ENCODE results near the gene ZNF74.

ZNF74 gene

DNA sequence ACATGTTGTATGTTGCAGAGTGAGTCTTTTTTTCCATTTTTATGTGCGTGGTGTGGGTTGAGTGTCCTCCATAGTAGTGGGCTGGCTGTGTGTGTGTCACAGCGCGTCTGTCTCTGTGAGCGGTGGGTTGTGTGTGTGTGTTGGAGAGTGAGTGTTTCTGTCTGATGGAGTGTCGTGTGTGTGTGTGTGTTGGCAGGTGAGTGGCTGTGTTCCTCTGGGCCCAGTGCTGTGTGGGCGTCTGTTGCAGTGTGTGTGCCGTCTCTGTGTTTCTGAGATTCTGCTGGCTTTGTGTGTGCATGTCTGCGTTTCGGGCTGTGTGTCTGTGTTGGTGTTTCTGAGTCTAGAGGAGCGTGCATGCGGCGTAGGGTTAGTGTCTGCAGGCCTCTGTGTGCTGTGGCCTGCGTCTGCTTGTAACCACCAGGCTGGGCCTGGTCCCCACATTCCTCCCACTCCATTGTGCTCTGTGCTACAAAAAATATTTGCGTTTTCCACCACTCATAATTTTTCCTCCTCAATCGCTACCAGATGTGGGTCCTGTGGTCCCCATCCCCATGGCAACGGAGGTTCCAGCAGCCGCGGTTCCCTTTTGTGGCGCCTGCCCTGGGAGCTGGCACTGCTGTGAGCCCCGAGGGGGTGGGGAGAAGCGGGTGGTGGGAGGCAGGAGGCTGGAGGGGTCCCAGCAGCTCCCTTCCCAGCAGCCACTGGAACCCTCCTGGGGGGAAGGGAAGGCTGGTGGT is 28.5 kb downstream of the ZNF74 start:
- no peak for DNase-seq

DNA sequence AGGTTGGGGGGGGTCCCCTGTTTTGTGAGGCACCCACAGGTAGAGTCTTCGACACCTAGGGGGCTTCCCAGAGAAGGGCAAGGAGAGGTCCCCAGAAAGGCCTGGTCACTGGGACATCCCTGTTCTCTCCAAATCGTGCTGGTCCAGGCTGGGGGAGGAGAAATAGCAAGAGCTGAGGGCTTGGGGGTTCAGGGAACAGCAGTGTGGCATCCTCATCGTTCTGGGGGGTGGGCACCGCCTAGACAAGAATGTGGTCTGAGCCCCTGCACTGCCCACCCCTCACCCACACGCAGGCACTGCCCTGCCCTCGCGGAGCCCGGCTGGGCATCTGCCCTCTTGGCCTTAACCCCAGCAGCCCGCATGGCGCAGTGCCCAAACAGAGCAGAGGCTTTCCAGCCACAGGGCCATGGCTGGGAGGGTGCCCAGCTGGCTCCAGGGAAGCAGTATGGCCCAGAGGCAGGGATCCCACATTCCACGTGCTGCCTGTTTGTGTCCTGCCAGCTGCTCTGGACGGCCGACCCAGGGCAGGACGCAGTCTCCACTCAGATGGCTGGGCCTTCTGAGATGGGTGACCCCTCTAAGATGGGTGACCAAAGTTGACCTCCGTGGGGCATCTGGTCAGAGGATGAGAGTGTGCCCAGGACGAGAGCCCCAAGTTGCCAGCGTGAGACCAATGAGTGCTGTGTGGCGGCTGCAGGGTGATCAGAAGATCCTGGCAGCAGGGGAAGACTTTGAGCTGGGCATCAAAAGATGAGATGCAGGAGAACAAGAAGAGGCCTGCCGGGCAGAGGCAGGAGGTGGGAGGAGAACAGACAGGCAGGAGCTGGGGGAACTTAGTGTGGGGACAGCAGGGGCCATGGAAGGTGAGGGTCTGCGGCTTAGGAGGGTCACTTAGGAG is 29.3 kb downstream of the ZNF74 start:
- no peak for DNase-seq

DNA sequence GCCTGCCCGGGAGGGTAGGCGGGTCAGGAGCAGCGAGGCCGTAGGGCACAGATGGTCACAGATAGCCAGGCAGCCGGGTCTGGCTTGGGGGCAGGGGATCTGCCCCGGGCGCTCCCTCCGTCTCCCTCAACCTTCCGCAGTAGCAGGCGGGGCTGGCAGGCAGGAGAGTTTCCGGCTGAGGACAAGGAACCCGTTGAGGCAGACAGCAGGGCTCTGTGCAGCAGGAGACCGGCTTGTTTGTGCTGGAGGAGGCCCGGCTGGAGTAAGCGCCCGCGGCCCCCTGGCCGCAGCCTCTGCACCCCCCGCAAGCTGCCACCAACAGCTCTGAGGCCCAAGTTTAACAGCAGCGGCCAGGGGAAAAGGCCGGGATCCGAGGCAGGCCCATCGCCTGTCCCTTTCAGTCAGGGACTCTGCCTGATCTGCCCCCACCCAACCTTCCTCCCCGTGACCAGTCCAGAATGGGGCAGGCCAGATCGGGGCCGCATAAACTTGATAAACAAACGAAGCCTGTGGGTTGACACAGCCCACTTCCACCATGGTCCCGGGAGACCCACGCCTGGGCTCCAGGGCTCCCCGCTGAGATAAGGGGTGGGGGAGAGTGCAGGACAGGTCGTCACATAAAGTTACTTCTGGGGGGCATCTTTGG is 30.1 kb downstream of the ZNF74 start:
- DNase-seq, result no peak

DNA sequence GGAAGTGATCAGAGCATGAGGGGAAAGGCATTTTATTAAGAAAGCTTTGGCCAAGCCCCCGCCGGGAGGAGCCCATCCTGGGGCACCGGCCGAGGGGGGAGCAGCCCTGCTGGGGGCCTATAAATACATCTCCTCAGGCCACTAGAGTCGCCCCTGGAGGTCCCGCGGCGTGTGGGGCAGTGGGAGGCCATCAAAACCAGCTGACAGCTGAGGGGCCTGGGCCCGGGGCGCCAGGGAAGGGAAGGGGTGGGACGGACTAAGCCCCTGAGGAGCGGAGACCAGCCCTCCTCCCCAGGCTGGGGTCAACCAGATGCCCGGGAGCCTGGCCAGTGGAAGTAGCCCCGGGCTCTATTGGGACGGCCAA is 30.6 kb downstream of the ZNF74 start:
- no peak for DNase-seq

DNA sequence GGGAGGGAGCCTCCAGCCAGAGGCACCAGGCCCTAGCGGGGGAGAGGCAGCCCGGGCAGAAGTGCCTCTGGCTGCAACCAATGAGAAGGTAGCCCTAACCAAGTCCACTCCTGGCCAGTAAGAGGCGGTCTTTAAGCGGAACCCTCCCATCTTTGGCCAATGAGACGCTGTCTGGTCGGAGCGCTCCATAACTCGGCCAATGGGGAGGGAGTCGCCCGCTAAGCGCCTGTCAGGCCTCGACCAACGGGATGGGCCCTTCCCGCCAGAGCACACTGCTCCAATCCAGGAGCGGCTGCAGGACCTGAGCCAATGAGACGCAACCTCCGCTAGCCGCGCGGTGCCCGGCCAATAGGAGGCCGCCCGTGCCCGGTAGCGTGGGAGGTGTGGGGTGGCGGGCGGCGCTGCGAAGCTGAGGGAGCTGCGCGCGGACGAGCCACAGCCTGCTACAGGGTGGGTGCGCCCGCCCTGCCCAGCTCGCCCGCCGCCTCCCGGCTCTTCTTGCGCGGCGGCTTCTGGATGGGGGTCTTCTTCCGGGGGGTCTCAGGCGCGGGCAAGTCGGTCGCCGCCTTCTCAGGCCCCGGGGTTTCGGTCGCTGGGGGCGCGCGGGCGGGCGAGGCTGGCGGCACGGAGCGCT is 31.1 kb downstream of the ZNF74 start:
- no peak for DNase-seq

DNA sequence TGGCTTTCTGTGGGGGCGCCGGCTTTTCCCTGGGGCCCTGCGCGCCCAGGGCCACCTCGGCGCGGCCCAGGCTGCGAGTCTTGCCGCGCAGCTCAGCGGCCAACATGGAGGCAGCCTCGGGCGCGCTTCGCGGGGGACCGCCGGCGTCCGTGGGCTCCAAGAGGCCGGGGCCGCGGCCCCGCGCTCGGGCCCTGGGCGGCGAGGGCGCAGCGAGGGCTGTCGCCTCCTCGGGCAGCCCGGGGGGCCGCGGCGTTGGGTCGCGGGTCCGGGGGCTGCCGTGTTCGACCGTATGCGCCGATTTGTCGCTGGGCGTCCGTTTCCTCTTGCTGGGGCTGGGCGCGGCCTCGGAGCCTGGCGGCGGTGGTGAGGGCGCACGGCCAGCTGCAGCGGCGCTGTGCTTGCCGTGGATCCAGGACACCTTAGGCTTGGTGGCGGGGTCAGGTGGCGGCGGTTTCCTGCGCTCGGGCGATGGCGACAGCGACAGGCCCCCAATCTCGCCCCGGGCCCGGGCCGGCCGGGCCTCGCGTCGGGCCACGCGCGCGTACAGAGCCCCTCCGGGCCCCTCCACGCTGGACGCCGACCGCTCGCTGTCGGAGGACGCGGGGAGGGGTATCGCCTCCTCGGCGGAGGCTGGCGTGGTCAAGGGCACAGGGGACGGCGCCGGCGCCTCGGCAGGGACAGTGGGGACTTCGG is 31.8 kb downstream of the ZNF74 start:
- no peak for DNase-seq

DNA sequence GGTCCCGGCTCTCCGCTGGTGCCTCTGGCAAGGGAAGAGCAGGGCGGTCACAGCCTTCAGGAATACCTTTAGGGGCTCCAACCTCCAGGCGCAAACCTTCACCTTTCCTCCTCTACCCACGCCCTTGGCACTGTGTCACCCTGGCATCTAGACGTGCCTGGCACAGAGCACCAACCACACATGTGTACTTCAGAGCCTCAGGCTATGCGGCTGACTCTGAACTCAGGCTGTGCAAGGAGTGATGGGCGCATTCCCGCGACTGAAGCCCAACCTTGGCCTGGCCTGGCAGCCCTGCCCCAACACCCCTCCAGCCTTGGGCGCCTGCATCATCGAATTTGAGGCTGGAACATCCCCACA is 32.3 kb downstream of the ZNF74 start:
- DNase-seq, result no peak

DNA sequence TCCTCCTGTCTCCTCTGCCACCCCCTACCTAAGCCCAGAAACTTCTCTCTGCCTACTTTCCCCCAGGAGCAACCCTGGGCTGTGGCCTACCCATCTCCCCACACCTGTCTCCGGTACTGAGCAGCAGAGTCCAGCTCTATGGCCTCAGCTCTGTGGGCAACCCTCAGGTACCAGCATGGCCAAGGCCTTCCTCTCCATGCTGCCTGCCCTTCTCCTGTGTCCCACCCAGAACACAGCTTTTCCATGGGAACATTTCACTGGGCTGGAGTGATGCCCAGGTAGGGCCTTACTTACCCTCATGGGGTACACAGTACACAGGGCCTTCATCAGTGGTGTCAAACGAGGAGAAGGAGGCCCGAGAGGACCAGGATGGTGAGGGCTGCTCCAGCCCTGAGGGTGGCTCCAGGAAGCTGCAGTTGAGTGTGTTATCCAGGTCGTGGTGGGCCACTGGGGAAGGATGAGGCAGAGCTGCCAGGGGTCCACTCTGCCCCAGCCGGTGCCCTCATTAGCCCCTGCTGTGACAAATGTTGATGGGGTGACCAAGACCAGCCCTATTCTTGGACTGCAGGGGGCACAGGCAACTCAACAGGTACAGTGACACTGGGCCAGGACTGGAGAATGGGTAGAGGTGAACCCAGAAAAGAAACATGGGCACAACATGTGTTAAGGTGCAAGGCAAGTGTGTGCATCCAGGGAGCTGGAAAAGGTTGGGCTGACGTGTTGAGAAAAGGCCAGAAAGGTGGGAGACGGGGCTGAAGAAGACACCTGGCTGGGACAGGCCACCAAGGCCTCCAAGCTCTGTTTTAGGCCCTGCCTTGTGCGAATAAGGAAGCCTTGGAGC is 33.4 kb downstream of the ZNF74 start:
- no peak for DNase-seq

DNA sequence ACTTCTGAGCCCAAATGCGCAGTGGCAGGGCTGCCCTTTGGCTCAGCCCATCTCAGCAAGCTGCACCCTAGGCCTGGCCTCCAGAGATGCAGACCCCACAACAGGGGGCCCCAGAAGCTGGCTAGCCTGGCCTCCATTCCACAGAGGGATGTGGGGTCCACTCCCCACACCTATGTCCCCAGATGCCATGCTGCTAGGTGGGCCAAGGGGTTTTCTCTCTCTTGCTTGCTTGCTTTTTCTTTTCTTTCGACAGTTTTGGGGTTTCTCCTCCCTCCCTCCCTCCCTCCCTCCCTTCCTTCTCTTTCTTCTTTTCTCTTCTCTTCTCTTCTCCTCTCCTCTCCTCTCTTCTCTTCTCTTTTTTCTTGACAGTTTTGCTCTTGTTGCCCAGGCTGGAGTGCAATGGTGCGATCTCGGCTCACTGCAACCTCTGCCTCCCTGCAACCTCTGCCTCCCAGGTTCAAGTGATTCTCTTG is 34.0 kb downstream of the ZNF74 start:
- no peak for DNase-seq

DNA sequence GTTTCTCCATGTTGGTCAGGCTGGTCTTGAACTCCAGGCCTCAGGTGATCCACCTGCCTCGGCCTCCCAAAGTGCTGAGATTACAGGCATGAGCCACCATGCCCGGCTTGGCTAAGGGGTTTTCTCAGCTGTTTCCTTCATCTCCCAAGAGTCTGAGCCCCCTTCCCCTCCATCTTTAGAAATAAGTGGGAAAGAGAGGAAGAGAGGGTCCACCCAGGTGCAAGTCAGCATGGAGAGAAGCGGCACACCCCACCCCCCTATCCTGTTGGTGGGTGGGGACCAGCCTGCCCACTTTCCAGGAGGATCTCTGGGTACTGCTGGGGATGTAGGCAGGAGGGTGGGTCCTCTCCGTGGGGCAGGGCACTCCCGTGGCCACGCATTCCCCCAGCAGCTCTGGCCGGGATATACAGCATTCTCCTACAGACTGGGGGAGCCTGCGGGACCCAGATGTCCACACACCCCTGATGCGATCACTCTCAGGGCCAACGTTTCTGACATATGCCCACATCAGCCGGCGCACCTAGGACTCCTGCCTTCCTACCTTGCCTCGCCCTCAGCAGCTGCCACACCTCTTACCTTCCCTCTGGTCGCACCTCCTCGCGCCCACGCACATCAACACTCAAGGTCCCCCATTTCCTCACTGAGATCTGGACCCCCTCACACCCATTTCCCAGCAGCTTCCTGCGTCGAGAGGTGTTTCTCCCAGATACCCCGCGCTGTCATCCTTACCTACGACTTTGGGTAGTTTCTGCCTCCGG is 34.7 kb downstream of the ZNF74 start:
- DNase-seq, result no peak

DNA sequence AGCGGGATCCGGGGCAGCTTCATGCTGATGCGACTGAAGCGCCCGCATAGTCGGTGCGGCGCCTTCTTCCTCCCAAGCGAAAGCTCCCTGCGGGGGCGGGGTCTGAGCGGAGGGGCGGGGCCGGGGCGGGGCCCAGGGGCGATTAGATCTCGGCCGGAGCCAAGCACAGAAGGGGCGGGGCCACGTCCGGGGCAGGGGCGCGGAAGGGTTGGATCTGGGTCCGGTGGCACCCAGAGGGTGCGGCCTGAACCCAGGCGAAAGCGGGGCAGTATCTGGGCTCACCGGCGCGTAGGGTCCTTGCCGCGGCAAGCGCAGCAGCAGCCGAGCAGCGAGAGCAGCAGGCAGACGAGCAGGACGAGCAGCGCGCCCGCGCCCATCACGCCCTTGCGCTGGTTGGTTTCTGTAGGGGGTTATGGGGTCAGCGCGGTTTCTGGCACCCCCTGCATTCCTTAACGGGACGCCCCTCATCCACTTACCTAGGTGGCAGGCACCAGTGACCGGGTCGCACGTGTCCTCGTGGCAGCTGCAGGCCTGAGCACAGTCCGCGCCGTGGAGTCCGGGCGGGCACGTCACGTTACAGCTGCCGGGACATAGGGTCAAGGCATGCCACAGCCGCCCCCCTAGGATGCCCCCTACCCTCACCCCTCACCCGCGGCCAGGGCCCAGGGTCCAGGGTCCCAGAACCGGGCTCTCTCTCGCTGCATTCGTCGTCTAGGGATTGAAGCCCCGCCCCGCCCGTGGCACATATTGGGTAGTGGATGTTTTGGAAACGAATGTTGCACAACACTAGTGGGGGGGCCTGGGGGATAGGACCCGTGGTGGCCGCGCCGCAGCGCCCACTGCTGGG is 35.5 kb downstream of the ZNF74 start:
- peak; percentile 81 to 85 for DNase-seq

DNA sequence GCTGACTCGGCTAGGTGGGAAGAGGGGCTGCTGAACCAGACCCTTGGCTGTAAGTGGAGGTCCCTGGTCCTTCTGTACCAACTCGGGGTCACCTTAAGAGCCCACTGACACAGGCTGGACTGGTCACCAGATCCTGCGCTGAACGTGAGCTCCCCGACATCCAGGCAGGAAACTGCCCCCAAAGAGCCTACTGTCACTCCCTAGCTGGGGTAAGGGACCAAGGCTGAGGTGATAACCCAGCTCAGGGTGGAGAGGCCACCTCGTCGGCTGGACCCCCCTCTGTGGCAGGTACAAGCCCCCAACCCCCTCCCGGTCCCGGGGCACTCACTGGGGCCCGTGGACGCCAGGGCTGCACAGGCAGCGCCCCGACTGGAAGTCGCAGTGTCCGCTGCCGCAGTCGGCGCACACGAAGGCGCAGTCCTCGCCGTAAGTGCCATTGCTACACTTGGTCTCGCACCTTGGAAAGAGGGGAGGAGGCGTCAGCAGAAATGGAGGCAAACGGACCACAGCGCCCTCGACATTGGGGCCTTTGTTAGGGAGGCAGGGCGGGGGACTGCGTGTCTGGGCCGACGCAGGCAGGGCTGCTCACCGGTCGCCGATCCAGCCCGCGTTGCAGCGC is 36.3 kb downstream of the ZNF74 start:
- peak in 1 of 2 donors; percentile 28 for DNase-seq

DNA sequence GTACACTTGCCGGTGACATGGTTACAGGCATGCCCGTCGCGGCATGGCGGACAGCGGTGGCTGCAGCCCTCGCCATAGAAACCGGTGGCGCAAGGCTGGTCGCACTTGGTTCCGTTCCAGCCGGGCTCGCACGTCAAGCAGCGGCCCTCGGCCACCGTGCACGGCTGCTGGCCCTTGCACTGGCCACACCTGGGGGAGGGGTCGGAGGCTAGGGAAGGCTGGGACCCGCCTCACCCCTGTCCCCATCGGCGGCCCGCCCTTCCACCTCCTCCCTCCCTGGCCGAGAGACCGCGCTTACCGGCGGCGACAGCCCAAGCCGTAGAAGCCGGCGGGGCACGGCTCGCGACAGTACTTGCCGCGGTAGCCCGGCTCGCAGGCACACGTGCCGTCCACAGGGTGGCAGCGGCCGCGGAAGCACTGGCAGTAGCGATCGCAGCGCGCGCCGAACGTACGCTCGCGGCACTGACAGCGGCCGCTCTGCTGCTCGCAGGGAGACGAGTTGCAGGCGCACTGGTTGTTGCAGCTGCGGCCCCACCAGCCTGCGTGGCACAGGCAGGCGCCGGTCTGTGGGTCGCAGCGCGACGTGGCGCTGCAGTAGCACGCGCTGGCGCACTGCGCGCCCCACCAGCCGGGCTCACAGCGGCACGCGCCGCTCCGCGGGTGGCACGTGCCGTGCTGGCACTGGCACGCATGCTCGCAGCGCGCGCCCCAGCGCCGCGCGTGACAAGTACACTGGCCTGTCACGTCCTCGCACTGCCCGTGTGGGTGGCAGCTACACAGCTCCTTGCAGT is 37.0 kb downstream of the ZNF74 start:
- peak; percentile 57 to 60 for DNase-seq

DNA sequence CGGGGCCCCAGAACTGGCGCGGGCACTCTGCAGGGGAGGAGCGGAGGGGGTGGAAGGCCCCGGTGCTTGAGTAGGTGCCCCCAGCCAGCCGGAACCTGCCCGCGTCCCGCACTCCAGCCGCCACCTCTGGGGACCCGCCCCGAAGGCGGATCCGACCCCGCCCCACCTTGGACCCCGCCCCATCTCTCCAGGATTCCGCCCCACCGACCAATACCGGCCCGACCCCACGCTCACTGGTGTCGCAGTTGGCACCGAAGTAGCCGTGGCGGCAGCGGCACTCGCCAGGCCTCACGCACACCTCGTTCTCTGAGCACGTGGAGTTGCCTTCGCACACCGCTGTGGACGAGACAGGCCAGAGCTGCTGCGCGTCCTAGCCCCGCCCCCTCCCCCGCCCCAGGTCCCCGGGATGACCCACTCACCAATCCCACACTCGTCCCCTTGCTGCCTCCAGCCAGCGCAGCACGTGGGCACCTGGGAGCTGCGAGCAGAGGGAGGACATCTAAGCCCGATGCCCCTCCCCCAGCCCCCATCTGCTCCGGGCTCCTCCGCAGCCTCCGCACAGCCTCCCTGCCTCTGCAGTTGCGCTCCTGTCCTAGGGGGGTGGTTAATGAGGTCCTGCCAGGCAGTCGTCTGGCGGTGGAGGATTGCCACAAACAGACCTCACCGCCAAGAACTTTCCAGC is 37.7 kb downstream of the ZNF74 start:
- DNase-seq, result no peak

DNA sequence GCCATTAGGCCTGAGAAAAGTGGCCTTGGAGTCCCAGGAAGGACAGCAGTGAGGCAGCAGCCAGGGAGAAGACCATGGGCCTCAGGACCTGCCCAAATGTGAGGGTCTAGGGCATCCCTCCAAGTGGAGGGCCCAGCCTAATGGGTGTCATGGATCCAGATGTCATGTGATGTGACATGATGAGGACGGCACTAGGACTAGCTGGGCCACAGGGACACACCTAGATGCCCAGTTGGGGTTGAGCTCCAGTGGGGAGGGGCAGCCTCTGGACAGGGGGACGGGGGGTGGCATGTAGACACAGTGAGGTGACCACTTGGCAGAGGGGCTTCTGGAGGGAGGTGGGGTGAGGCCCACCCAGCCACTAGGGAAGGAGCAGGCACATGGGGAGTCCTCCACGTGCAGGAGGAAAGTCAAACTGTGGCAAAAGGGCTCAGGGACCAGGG is 38.3 kb downstream of the ZNF74 start:
- no peak for DNase-seq

DNA sequence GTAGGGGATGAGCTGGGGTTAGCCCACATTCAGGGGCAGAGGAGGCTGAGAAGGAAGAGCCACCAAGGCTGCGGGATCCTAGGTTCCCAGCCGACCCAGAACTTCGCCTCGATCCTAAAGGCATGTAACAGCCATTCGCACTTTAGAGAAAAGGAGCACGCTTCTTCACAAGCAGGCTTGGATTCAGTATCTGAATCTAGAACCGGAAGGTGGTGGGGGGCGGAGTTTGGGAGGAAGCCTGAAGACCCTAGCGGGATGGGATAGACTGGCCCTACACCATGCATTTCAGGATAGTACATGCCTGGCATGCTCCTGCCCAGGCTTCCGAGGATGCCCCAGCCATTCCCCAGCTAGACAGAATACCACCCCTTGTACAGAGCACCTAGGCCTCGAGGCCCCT is 39.2 kb downstream of the ZNF74 start:
- DNase-seq, result no peak

DNA sequence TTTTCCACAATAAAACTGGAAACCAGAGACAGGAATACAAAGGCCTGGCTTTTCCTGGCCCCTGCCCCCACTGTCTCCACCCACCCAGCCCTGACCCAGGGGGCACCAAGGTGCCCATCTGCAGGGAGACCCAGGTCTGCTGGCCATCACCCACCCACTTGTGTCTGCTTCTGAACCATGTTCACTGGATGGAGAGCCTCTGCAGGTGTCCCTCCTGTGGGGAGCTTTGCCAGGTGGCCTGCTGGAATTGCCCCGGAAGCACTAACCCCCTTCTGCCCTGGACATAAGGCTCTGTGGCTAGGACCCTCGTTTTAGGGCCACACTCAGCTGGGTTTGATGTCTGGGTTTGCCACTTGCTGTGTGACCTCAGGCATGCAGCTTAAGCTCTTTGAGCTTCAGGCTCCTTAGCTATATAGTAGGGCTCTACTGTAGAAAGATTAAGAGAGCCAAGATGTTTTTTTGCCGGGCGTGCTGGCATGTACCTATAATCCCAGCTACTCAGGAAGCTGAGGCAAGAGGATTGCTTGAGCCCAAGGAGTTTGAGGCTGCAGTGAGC is 39.8 kb downstream of the ZNF74 start:
- DNase-seq, result no peak

Data from CD4-positive, alpha-beta T cell treated with Interleukin-4 for 1 hour (primary cell).